Large intestine (tissue), 3 donors: ENCODE data around the gene PC. TPM values are rescaled to one million over a fixed set of nuclear protein-coding genes. Genes with fewer than 3 reads are reported as not detected.
A peak's percentile ranks its signal among the peaks of the same experiment; 100 is the strongest.

Experiments used
- DNase-seq, 2 donors: peaks; one replicate each; pipeline versions ENCODE4 v3.0.0 to v3.0.0-alpha.2; 2013
- H3K27ac ChIP-seq: one replicate; pipeline ENCODE4 v1.5.1; 2013; ENCODE audit warnings: low read length
- H3K27me3 ChIP-seq: 2 replicates; pipeline ENCODE4 v1.6.1; 2013; ENCODE audit warnings: low read length; ENCODE audit not compliant: control insufficient read depth, insufficient read depth
- H3K36me3 ChIP-seq: 2 replicates; pipeline ENCODE4 v1.6.1; 2013; ENCODE audit warnings: low read length; ENCODE audit not compliant: control insufficient read depth, insufficient read depth
- H3K4me1 ChIP-seq: one replicate; pipeline ENCODE4 v1.6.1; 2013; ENCODE audit warnings: low read length; ENCODE audit not compliant: control insufficient read depth, insufficient read depth
- H3K4me3 ChIP-seq: one replicate; pipeline ENCODE4 v1.5.1; 2013; ENCODE audit warnings: low read length
- H3K9me3 ChIP-seq: one replicate; pipeline ENCODE4 v1.6.1; 2013; ENCODE audit warnings: mild to moderate bottlenecking, low read depth, low read length, moderate library complexity; ENCODE audit not compliant: control insufficient read depth
- WGBS: methylation state at CpG from one replicate; pipeline ENCODE4 v1.1.5; 2013; ENCODE audit warnings: low lambda C conversion rate; ENCODE audit not compliant: insufficient coverage; 5-methylcytosine and 5-hydroxymethylcytosine counted together
- polyA plus RNA-seq: library from polyadenylated mRNA; unstranded; fragments of 120-200 nt; gene quantifications from one replicate; pipeline ENCODE4 v1.2.1, GENCODE V29; 2013

PC gene
- polyA plus RNA-seq, 1 donor, result 12.5 TPM

DNA sequence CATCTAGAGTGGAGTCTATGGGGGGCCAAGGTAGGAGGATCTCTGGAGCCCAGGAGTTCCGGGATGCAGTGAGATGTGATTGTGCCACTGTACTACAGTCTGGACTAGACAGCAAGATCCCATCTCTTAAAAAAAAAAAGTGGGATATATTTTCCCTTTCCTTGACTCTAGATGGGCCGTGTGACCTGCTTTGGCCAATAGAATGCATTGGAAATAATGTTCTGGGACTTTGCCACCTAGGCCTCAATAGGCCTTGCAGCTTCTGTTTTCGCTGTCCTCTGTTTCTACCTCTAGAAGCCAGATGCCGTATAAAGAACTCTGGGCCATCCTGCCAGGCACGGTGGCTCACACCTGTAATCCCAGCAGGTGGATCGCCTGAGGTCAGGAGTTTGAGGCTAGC, 20.5 kb upstream of the PC start:
- Histone ChIP-seq H3K36me3 (no peaks in the 10 kb centered on the region), H3K4me1 (peaks cover 9% of the 10 kb centered on the region), H3K27ac (no peak overlapping the region), H3K4me3 (no peak overlapping the region), H3K9me3 (peaks cover 17% of the 10 kb centered on the region), H3K27me3 (no peaks in the 10 kb centered on the region)
- no CpG with 5 or more reads among the region's 6 CpGs for WGBS
- DNase-seq, result no peak

GRCh38 chr11:66978229-66978628, 20.0 kb upstream of the PC start:
- Histone ChIP-seq H3K4me3 (no peak overlapping the region), H3K36me3 (no peaks in the 10 kb centered on the region), H3K27me3 (no peaks in the 10 kb centered on the region), H3K4me1 (peaks cover 12% of the 10 kb centered on the region), H3K27ac (no peak overlapping the region), H3K9me3 (peaks cover 17% of the 10 kb centered on the region)
- no peak for DNase-seq
- no CpG with 5 or more reads among the region's 2 CpGs for WGBS

DNA sequence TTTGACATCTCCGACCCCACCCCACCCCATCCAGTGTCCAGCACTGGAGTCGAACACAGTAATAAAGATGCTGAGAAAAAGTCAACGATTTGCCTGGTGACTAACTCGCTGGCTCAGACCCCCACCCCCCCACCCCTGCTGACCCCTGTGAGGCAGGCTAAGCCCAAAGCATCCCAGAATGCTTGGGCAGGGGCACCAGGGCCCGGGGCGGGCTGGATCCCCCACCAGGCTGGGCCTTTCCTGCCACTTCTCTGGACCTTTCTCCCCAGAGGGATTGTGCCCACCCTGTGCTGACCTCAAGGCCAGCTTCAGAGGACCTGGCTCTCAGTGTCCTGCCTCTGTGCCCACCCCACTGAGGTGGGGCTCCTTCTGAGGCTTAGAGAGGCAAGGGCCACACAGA, 18.7 kb upstream of the PC start:
- Histone ChIP-seq H3K27ac (no peak overlapping the region), H3K9me3 (peaks cover 17% of the 10 kb centered on the region), H3K4me1 (peaks cover 15% of the 10 kb centered on the region), H3K27me3 (no peaks in the 10 kb centered on the region), H3K36me3 (no peaks in the 10 kb centered on the region), H3K4me3 (no peak overlapping the region)
- WGBS, result no CpG with 5 or more reads among the region's 6 CpGs
- no peak for DNase-seq

GRCh38 chr11:66976028-66976467, 17.9 kb upstream of the PC start:
- Histone ChIP-seq H3K4me1 (peaks cover 22% of the 10 kb centered on the region), H3K4me3 (peak overlapping the region; percentile 57), H3K27me3 (no peaks in the 10 kb centered on the region), H3K27ac (peak overlapping the region; percentile 87), H3K9me3 (peaks cover 17% of the 10 kb centered on the region), H3K36me3 (no peaks in the 10 kb centered on the region)
- peak in 1 of 2 donors; percentile 24 for DNase-seq
- WGBS, result no CpG with 5 or more reads among the region's 9 CpGs

- Histone ChIP-seq H3K36me3 (no peaks in the 10 kb centered on the region), H3K27me3 (no peaks in the 10 kb centered on the region), H3K9me3 (peaks cover 18% of the 10 kb centered on the region), H3K4me1 (peaks cover 26% of the 10 kb centered on the region), H3K4me3 (peak overlapping the region; percentile 57), H3K27ac (peak overlapping the region; percentile 87)
- no peak for DNase-seq
- no CpG with 5 or more reads among the region's 11 CpGs for WGBS
Measured at GRCh38 chr11:66975405-66976027, 17.3 kb upstream of the PC start.

DNA sequence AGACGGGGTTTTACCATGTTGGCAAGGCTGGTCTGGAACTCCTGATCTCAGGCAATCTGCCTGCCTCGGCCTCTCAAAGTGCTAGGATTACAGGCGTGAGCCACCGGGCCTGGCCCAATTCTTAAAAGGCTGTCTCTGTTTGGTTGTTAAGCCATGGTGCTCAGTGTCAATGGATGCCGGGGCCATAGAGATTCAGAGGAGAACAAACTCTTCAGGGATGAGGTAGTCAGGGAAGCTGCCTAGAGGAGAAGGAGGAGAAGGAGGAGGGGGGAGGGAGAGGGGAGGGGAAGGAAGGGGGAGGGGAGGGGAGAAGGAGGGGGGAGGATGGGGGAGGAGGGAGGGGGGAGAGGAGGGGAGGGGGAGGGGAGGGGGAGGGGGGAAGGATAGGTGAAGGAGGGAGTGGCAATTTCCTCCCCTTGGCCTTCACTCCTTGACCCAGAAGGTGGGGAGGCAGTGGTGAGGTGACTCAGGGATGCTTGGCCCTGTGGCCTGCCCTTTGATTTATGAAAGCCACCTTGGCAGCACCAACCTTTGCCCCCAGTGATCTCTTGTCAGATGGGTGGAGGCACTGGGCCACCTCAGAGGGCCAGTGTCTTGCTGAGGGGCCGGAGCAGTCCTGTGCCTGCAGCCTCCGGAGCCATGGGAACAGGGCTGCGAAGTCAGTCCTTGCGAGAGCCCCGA, 16.7 kb upstream of the PC start, which contains the start of gene C11orf86:
Gene C11orf86 (plus strand): TSS at position 581 of the 681 bp plus-strand sequence. CDS start 59 bp downstream, at position 640.
- peak within 1 kb of the TSS; percentile 87 for H3K27ac ChIP-seq
- peak; percentile 81 to 86 for DNase-seq

GRCh38 chr11:66973956-66974580, 15.9 kb upstream of the PC start:
- no peaks in the 10 kb centered on the region for H3K36me3 ChIP-seq
- no peak overlapping the region for H3K4me3 ChIP-seq
- peak overlapping the region; percentile 76 for H3K27ac ChIP-seq
- no peaks in the 10 kb centered on the region for H3K27me3 ChIP-seq
- peak in 1 of 2 donors; percentile 27 for DNase-seq
- peaks cover 22% of the 10 kb centered on the region for H3K9me3 ChIP-seq
- no CpG with 5 or more reads among the region's 8 CpGs for WGBS
- peaks cover 35% of the 10 kb centered on the region for H3K4me1 ChIP-seq

More for the DNA sequence above, 16.7 kb upstream of the PC start, which contains the start of gene C11orf86:
- Histone ChIP-seq H3K36me3 (no peaks in the 10 kb centered on the region), H3K4me3 (peak within 1 kb of the TSS; percentile 57), H3K9me3 (peaks cover 24% of the 10 kb centered on the region), H3K27me3 (no peaks in the 10 kb centered on the region), H3K4me1 (peaks cover 32% of the 10 kb centered on the region)
- no CpG with 5 or more reads among the region's 10 CpGs for WGBS

- no CpG with 5 or more reads among the region's 2 CpGs for WGBS
- Histone ChIP-seq H3K27me3 (no peaks in the 10 kb centered on the region), H3K27ac (peak overlapping the region; percentile 90), H3K9me3 (peaks cover 8% of the 10 kb centered on the region), H3K4me1 (peaks cover 48% of the 10 kb centered on the region), H3K4me3 (no peak overlapping the region), H3K36me3 (no peaks in the 10 kb centered on the region)
- DNase-seq, result no peak
Measured at GRCh38 chr11:66971488-66971887, 13.3 kb upstream of the PC start.

DNA sequence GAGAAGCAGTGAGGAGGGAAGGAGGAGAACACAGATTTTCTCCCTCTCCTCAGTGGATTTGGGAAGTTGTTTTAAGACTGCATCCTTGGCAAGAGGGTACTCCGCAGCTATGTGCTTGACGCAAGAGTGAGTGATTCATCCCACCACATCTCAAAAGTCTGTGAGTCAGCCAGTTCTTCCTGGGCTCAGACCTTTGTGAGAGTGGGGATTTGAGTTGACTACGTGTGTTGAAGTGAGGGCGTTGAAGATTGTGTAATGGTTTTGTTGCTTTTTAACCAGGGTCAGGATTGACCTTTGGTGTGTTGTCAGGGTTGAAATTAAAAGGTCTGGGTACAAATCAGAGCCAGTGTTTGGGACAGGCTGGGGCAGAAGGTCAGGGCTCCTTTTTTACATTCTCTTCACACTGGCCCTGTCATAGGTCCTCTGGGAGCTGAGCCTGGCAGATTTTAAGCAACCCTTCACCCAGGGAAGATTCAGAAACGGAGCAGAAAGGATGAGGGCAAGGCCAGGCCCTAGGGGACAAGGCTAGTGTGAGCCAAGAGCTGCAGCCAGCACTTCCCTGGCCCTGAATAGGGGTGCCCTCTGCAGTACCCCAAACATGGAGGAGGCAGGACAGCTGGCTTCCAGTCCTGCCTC, 12.7 kb upstream of the PC start:
- 20% methylated on average over 1 of the region's 5 CpGs for WGBS
- Histone ChIP-seq H3K27me3 (no peaks in the 10 kb centered on the region), H3K4me3 (no peak overlapping the region), H3K27ac (peak overlapping the region; percentile 90), H3K9me3 (peaks cover 8% of the 10 kb centered on the region), H3K4me1 (peaks cover 52% of the 10 kb centered on the region), H3K36me3 (no peaks in the 10 kb centered on the region)
- peak; percentile 85 to 91 for DNase-seq

DNA sequence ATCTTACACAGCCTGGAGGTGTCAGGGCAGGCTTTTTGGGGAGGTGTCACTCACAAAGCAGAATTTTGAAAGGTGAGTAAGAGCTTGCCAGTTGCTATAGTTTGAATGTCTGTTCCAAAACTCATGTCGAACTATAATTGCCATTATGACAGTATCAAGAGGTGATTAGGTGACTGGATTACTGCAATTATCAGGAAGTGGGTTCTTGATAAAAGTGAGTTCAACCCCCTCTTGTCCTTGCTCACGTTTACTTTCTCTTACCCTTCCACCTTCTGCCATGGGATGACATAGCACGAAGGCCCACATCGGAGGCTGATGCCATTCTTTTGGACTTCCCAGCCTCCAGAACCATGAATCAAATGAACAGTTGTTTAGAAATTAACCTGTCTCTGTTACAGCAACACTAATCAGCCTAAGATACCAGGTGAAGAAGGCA, 12.2 kb upstream of the PC start:
- peaks cover 57% of the 10 kb centered on the region for H3K4me1 ChIP-seq

More for the DNA sequence above, 12.2 kb upstream of the PC start:
- no peak overlapping the region for H3K4me3 ChIP-seq
- no peaks in the 10 kb centered on the region for H3K36me3 ChIP-seq
- H3K9me3 ChIP-seq, result peaks cover 8% of the 10 kb centered on the region
- H3K27ac ChIP-seq, result peak overlapping the region; percentile 90
- H3K27me3 ChIP-seq, result no peaks in the 10 kb centered on the region
- no peak for DNase-seq
- 83% methylated on average over 1 of the region's 4 CpGs for WGBS
